Measurements from ENCODE around the gene WDR27.

Gene WDR27

GRCh38 chr6:169710009-169710408, 8.2 kb upstream of the WDR27 start:
- CTCF ChIA-PET = interaction anchor here (0.9 kb wide), 1 partner anchor 55 kb away, joined by 3 read pairs; no protein-coding TSS in a partner anchor
- DNase-seq (ENCODE audit: low spot score) = no peak
- H3K27ac ChIP-seq = no peak overlapping the region
- POLR2A ChIA-PET (ENCODE audit: low non-redundant PET) = no interaction called here
- no peak for TF ChIP-seq CTCF (conservative IDR thresholded peaks at IDR 0.05; ENCODE audit: low read depth)

GRCh38 chr6:169709293-169709692, 7.5 kb upstream of the WDR27 start:
- no peak for TF ChIP-seq CTCF (conservative IDR thresholded peaks at IDR 0.05; ENCODE audit: low read depth)
- ChIA-PET CTCF (interaction anchor here (0.6 kb wide), 1 partner anchor 11 kb away, joined by 4 read pairs; no protein-coding TSS in a partner anchor), POLR2A (ENCODE audit: low non-redundant PET) (interaction anchor here (1.0 kb wide), 1 partner anchor 42 kb away, joined by 3 read pairs; the partner anchor contains the start of genes DYNLT2 and ERMARD)
- H3K27ac ChIP-seq = no peak overlapping the region
- no peak for DNase-seq (ENCODE audit: low spot score)

GRCh38 chr6:169707772-169708171, 5.9 kb upstream of the WDR27 start:
- CTCF ChIA-PET = no interaction called here
- POLR2A ChIA-PET (ENCODE audit: low non-redundant PET) = no interaction called here
- TF ChIP-seq CTCF (conservative IDR thresholded peaks at IDR 0.05; ENCODE audit: low read depth) = no peak
- no peak for DNase-seq (ENCODE audit: low spot score)
- H3K27ac ChIP-seq = no peak overlapping the region

- CTCF ChIA-PET = interaction anchor here (0.9 kb wide), 1 partner anchor 992 kb away, joined by 3 read pairs; no protein-coding TSS in a partner anchor
Measured at GRCh38 chr6:169702840-169703246, 1.0 kb upstream of the WDR27 start.

GRCh38 chr6:169701311-169701953, 397 bp downstream of the WDR27 start:
- peak overlapping the region; percentile 87 for H3K27ac ChIP-seq
- ChIA-PET POLR2A (ENCODE audit: low non-redundant PET) (no interaction called here), CTCF (interaction anchor here (0.7 kb wide), 2 partner anchors 9 to 21 kb away, joined by 3 read pairs; no protein-coding TSS in a partner anchor)
- TF ChIP-seq CTCF (conservative IDR thresholded peaks at IDR 0.05; ENCODE audit: low read depth) = no peak
- DNase-seq (ENCODE audit: low spot score) = no peak

More at GRCh38 chr6:169702840-169703246, 1.0 kb upstream of the WDR27 start:
- TF ChIP-seq CTCF (conservative IDR thresholded peaks at IDR 0.05; ENCODE audit: low read depth) = no peak
- POLR2A ChIA-PET (ENCODE audit: low non-redundant PET) = no interaction called here
- no peak for DNase-seq (ENCODE audit: low spot score)
- peak overlapping the region; percentile 87 for H3K27ac ChIP-seq

- DNase-seq (ENCODE audit: low spot score) = no peak
- H3K27ac ChIP-seq = no peak overlapping the region
- no peak for TF ChIP-seq CTCF (conservative IDR thresholded peaks at IDR 0.05; ENCODE audit: low read depth)
- CTCF ChIA-PET = no interaction called here
- POLR2A ChIA-PET (ENCODE audit: low non-redundant PET) = no interaction called here
Measured at GRCh38 chr6:169700296-169700695, 1.5 kb downstream of the WDR27 start.
